Measurements from ENCODE around the gene SLC17A8. TPM values are rescaled to one million over a fixed set of nuclear protein-coding genes. Genes with fewer than 3 reads are reported as not detected.

Gene SLC17A8
- total RNA-seq, 1 experiment from 2014 or later: not detected

Other genes with a start within 250 kb of the SLC17A8 start
- 13.4 and 14.4 TPM in 2 replicates for gene BLTP3B, start 214.2 kb upstream of the SLC17A8 start, total RNA-seq (2014; rRNA removed; shearing (Covaris generic))
- 4.2 and 7.4 TPM in 2 replicates for gene ACTR6, start 156.3 kb upstream of the SLC17A8 start, total RNA-seq (2014; rRNA removed; shearing (Covaris generic))
- 0.23 and 1.1 TPM in 2 replicates for gene DEPDC4, start 90.0 kb upstream of the SLC17A8 start, total RNA-seq (2014; rRNA removed; shearing (Covaris generic))
- 17.1 and 19.4 TPM in 2 replicates for gene SCYL2, start 89.9 kb upstream of the SLC17A8 start, total RNA-seq (2014; rRNA removed; shearing (Covaris generic))
- 0.10 and 0.20 TPM in 2 replicates for gene NR1H4, start 116.8 kb downstream of the SLC17A8 start, total RNA-seq (2014; rRNA removed; shearing (Covaris generic))
- gene GAS2L3, start 216.6 kb downstream of the SLC17A8 start, total RNA-seq (2014; rRNA removed; shearing (Covaris generic)): 6.2 and 6.8 TPM in 2 replicates